Stimulated activated CD4-positive, alpha-beta T cell treated with anti-CD3 and anti-CD28 coated beads, Interleukin-4, amount 100 ng/mL, for 1 hour (primary cell): ENCODE data around the gene CCDC93.
"Not testable (repeated sequence)": the region's sequence is repeated elsewhere in the genome, so short reads cannot be mapped to it uniquely, and the experiment has no call there.

Experiments used
- DNase-seq: peaks from one replicate; pipeline ENCODE4 v3.0.0-alpha.2; 2020

Gene CCDC93

DNA sequence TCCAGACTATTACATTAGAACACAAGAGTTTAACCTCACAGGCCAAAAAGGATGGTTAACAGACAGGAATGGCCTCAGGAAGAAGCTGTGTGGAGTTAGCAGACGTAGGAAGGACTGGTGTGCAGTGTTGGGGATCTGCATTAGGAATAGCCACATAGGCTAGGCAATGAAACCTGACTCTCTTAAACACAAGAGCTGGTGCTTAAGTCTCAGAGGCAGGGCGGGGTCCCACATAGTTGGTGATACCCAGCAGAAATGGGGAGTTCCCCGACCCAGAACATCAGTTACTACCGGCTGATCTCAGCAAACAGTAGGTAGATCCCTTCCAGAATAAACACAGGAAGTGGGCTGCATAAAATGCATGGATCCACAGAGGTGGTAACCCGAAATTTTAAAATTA, 64.1 kb downstream of the CCDC93 start:
- no peak for DNase-seq

DNA sequence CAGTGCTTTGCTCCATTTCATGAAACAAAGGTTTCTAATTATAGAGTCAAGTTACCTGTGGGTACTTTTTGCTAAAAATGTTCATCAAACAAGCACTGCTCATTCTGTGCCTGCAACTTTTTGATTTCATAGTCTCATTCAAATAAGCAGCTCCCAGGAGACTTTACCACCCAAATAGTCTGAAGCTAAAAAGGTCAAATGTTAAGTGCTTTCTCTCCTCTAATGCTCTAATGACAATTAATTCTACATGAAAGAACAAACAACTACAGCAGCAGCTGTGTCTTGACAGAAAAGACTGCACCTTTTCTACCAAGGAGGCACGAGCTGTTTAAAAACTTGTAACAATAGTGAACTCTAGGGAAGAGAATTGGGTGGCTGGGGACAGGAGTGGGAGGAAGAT, 65.3 kb downstream of the CCDC93 start:
- DNase-seq, result no peak

- no peak for DNase-seq
These were observed 68.6 kb downstream of the CCDC93 start for GRCh38 chr2:117945296-117945695.

GRCh38 chr2:117944816-117945215, 69.1 kb downstream of the CCDC93 start:
- DNase-seq, result no peak

DNA sequence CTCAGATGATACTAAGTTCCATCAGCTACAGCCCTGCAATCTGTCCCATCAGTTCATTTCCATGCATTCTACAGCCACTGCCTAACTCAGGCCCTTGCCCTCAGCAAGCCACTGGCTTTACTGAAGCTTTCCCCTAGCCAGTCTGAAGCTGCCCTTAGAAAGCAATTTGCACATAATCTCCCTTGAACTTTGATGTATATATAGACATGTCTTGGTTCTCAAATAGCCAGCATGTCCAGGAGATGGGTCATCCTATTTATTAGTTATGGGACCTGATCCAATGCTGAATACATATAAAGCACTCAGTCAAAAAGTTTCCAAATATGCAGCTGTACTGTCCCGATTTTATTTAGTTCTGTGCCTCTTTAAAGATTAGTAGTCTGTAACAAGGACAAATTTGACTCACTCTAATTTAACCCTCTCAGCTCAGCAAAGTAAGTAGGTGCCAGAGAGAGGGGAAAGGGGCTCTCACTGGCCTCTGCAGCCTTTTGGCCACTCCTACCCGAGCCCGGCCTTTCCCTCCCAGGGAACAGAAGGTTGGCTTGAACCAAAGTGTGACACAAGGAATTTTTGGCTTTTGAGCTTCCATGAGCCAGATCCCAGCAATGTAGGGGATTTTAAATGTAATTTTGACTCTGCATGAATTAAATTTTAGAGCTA, 70.7 kb downstream of the CCDC93 start:
- no peak for DNase-seq

- no peak for DNase-seq
These were observed 71.3 kb downstream of the CCDC93 start for GRCh38 chr2:117942551-117942950.

DNA sequence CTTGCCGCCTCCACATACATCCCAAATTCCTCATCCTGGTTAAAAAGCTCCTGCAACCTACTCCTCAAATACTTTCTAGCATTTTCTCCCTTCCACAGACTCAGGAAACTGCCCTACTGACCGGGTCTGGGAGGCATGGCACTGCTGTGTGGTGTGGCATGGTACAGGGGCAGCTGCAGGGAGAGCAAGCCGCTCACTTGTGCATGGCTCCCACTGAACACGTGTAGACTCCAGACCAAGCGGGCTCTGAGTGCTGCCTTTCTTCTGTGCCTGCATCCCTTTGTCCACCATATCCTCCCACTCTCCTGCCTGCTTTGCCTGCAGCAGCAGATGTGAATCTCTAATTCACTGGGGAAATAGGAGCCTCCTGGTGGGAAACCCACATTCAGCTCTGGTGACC, 72.2 kb downstream of the CCDC93 start:
- no peak for DNase-seq

DNA sequence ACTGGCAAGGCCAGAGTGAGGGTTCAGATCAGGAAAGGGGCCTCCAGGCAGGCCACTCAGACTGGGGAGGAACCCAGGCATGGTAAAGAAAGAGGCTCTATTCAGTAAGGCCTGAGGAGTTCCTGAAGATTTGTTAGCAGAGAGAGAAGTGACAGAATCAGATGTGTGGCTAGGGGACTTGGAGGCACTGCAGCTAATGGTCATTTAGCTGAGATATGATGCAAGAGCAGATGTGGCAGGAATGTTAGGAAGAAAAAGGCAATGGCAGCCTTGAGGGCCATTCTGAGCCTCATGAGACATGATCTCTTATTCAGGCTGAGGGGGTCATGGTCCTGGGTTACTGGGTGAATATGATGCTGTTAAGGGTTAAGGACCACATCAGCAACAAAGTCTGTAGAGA, 73.4 kb downstream of the CCDC93 start:
- DNase-seq, result no peak

- no peak for DNase-seq
These were observed 75.3 kb downstream of the CCDC93 start for GRCh38 chr2:117938611-117939010.

- DNase-seq, result no peak
These were observed 76.9 kb downstream of the CCDC93 start for GRCh38 chr2:117936871-117937428.

DNA sequence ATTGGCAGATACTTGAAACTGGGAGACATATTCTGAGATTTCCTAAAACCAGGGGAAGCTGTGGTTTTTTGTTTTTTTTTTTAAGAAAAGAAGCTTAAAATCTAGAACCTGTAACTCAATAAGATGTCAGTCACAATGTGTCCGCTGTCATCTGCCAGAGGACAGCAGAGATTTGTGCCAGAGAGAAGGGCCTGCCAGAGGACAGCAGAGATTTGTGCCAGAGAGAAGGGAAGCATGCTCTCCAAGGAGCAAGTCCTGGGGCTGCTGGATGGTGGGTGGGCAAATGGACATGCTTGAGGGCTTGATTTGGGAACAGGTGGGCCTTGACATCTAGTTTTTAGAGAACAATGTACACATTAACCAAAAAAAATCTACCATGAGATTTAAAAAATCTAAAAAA, 77.9 kb downstream of the CCDC93 start:
- DNase-seq, result no peak

DNA sequence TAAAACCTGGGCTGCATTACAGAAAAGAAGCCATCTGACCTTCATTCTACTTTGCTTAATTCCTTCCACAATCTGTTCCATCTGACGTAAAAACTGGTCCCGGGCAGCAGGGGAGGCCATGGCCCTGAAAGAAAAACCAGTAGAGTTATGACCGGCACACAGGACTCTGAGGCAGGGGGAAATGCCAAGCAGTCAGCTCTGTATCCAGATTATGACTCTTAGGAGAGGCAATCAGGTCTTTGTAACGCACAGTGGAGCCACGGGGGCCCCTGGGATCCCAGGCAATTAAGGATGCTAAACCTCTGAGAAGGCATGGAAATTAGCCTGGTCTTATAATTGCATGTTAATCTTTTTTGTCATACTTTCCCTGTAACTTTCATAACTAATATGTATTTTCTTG, 78.4 kb downstream of the CCDC93 start:
- DNase-seq, result no peak

- DNase-seq, result no peak
These were observed 80.0 kb downstream of the CCDC93 start for GRCh38 chr2:117933884-117934354.

GRCh38 chr2:117931978-117932377, 81.9 kb downstream of the CCDC93 start:
- DNase-seq, result no peak

DNA sequence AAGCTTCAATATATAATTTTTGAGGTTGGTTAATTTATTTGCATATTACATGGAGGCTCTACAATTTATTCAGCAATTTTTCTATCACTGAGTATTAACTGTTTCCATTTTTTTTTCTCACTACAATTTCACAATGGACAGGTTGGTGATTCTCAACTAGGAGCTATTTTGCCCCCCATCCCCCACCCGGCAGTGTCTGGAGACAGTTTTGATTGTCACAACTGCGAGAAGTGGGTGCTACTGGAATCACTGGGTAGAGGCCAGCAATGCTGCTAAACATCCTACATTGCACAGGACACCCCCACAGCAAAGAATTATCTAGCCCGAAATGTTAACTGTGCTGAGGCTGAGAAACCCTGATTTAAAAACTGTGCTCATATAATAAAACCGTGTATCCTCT, 82.6 kb downstream of the CCDC93 start:
- DNase-seq, result no peak

DNA sequence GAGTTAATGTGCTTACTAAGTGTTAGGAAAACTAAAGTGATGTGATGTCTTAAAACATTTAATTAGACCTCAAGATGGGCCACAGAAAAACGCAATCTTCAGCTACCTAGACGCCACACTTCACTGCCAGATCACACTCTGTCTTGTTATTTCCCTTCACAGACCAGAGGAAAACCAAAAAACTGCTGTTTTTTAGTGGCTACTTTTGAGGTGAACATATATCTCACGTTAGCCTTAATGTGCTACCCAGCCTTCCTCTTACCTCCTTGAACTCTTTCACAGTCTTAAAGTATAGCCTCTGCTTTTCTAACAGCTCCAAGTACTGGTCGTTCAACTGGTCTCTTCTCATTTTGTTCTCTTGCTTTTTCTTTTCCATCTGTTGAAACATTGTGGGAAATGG, 83.1 kb downstream of the CCDC93 start:
- DNase-seq, result no peak

DNA sequence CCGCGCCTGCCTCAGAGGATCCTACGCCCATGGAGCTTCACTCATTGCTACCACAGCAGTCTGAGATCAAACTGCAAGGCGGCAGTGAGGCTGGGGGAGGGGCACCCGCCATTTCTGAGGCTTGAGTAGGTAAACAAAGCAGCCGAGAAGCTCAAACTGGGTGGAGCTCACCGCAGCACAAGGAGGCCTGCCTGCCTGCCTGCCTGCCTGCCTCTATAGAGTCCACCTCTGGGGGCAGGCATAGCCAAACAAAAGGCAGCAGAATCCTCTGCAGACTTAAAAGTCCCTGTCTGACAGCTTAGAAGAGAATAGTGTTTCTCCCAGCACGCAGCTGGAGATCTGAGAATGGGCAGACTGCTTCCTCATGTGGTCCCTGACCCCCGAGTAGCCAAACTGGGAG, 90.4 kb downstream of the CCDC93 start:
- DNase-seq, result not testable (repeated sequence)

DNA sequence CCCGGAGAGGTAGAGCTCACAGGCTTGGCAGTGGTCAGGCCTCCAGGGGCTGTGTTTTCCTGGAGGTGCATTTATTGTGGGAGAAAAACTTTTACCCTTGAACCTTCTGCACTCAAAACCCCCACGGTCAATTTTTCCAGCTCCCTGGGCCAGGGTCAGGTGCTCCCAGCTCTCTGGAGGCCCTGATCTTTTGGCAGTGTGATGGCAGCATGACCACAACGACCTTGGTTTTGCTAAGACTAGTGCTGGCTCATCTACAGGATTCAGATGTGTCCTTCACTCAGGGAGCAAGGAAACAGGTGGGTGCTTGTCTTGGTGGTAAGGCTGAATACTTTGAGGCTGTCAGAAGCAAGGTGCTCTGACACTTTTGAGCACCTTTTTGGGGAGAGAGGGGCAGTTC, 92.3 kb downstream of the CCDC93 start:
- DNase-seq, result no peak

GRCh38 chr2:117918608-117919007, 95.3 kb downstream of the CCDC93 start:
- no peak for DNase-seq

DNA sequence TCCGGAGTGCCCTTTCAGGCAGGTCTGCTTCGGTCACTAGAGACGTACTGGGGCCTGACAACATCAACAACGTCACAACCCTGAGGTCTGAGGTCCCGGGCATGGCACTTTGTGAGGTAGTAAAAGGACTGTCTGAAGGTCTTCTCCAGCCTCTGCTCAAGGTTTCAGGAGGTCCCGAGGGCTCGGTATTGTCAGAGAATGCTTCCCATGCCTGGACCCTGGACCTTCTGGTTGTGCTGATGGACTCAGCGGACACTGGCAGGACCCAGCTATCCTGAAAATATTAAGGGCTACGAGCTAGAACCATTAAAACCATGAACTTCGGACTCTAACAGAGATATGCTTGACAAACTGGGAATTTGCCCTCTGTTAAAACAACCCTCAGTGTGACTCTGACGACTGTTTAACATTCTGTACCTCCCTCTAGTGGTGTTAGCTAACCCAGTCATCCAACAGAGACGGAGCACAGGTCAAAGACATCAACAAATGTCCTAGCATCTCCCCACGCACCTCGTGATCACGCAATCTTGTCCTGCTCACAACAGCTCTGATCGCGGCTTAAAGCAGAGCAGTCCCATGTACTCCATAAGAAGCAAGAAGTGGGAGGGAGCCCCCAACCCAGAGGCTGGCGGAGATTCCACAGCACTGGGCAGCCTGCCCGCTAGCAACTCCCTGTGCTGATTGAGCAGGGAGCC, 96.5 kb downstream of the CCDC93 start:
- no peak for DNase-seq

DNA sequence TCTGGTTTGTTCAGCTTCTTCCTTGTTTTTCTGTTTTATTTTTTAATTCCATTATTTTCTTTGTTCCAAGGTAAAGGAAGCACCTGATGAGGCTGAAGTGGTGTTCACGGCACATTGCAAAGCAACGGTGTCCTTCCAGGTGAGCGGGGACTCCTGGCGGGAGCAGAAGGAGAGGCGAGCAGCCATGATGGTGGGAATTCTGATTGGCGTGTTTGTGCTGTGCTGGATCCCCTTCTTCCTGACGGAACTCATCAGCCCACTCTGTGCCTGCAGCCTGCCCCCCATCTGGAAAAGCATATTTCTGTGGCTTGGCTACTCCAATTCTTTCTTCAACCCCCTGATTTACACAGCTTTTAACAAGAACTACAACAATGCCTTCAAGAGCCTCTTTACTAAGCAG, 110.9 kb downstream of the CCDC93 start:
- DNase-seq, result no peak

DNA sequence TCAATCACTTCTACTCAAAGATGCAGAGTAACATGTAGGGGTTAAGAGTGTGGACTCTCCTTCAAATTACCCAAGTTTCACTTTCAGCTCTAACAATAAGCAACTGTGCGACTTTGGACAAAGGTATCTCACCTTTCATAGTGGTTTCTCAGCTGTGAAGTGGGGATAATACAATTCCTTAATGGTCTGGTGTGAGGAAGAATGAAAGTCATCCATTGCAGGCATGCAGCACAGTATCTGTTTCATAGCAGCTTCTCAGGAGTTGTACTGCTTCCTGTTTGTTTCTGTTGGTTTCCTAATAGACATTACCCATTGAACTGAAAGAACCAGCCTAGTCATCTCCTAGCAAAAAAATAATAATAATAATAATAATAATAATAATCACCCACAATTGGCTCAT, 125.0 kb downstream of the CCDC93 start:
- DNase-seq, result no peak

DNA sequence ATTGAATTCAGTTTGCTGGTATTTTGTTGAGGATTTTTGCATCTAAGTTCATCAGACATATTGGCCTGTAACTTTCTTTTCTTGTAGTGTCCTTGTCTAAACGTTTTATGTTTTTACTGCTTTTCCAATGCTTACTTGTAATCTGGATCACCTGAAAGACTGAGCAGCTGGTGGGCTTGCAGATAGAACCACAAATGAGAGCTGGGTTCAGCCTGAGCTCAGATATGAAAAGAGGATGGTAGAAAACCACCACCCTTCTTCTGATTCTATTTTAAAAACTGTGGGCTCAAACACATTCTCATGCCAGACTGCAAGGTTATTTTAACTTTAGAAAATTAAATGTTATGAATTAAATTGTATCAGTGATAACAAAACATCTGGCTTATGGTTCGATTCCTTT, 128.6 kb downstream of the CCDC93 start:
- no peak for DNase-seq

GRCh38 chr2:117879003-117879402, 134.9 kb downstream of the CCDC93 start:
- DNase-seq, result no peak

DNA sequence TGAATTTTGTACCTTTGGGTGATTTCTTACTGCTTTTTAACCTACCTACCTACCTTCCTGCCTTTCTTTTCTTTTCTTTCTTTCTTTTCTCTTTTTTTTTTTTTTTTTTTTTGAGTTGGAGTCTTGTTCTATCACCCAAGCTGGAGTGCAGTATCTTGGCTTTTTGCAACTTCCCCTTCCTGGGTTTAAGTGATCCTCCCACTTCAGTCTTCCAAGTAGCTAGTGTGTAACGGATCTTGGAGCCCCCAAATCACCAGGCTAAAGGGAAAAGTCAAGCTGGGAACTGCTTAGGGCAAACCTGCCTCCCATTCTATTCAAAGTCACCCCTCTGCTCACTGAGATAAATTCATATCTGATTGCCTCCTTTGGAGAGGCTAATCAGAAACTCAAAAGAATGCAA, 138.1 kb downstream of the CCDC93 start:
- no peak for DNase-seq
